Mucosa of descending colon (tissue), 3 donors: Measurements from ENCODE around the gene BAIAP2L2. TPM values are rescaled to one million over a fixed set of nuclear protein-coding genes. Genes with fewer than 3 reads are reported as not detected.

Experiments
- ATAC-seq: fragments of 200-7000 bp; cut with Tn5 transposase; one replicate; pipeline ENCODE4 v1.9.1; 2020; ENCODE audit warnings: mild to moderate bottlenecking, moderate library complexity
- DNase-seq, 3 donors: peaks; one replicate each; pipeline ENCODE4 v3.0.0-alpha.2; 2020
- H3K36me3 ChIP-seq: fragments of 200-600 bp; one replicate; pipeline ENCODE4 v1.8.0; 2021; ENCODE audit warnings: low read depth, mild to moderate bottlenecking
- H3K4me1 ChIP-seq: fragments of 200-600 bp; one replicate; pipeline ENCODE4 v1.8.0; 2021; ENCODE audit warnings: low read depth, mild to moderate bottlenecking
- H3K4me3 ChIP-seq: fragments of 200-600 bp; one replicate; pipeline ENCODE4 v1.8.0; 2021; ENCODE audit warnings: mild to moderate bottlenecking
- H3K9me3 ChIP-seq: fragments of 200-600 bp; one replicate; pipeline ENCODE4 v1.8.0; 2021; ENCODE audit warnings: mild to moderate bottlenecking
- CTCF ChIP-seq: fragments of 200-600 bp; IDR thresholded peaks from one replicate; pipeline ENCODE4 v1.8.0; 2022; ENCODE audit warnings: antibody characterized with exemption, mild to moderate bottlenecking
- intact Hi-C, 2 donors: fragments of 100-400 bp; cut with DNase I in 1 of 2; cut with micrococcal nuclease in 1 of 2; formaldehyde crosslinking; loops; one replicate each; pipeline versions ENCODE4 v1.11.0 to v1.11.1; 2022; cut with DNase I, micrococcal nuclease
- total RNA-seq, 3 donors: library from RNA; stranded (reverse); fragmentation: NEBNext Ultra II Directional in 2 of 3; extraction: Animal tissue kit (Norgen Biotek cat#: 25700) in 2 of 3; gene quantifications; one replicate each; pipeline versions ENCODE4 v1.2.1 to v1.2.4, GENCODE V29; 2021 to 2023
- donor health status: DM: no; HTN: no; CAD: no; lungs with moderate emphysema.
- donor health status: DM: no; HTN: no; CAD: no.
- donor health status: DM: no; HTN: yes; CAD: no.

Gene BAIAP2L2
- total RNA-seq, 3 donors from 2014 or later = 33.9 to 92.3 (median 63.7) TPM

- peak; percentile 93 for ATAC-seq
- intact Hi-C loops = no loop called here
- Histone ChIP-seq H3K9me3 (no peaks in the 10 kb centered on the region), H3K36me3 (no peaks in the 10 kb centered on the region), H3K4me1 (peaks cover 5% of the 10 kb centered on the region), H3K4me3 (peak within 1 kb of the TSS; percentile 38)
- DNase-seq = peak; percentile 85 to 90 (median 88)
- no peak for TF ChIP-seq CTCF
Observed at GRCh38 chr22:38056969-38057891, 53.3 kb downstream of the BAIAP2L2 start, which contains the start of gene PICK1. PICK1 (plus strand) TSS chr22:38057404; CDS start chr22:38057810, 406 bp downstream.

- DNase-seq (peak; percentile 80 to 81 (median 81)), ATAC-seq (peak; percentile 79)
- H3K9me3 ChIP-seq = no peaks in the 10 kb centered on the region
- intact Hi-C loops = no loop called here
- no peak overlapping the region for H3K4me3 ChIP-seq
- peak; percentile 83 for TF ChIP-seq CTCF
- no peaks in the 10 kb centered on the region for H3K36me3 ChIP-seq
- H3K4me1 ChIP-seq = no peaks in the 10 kb centered on the region
Observed at GRCh38 chr22:38051900-38052862, 58.3 kb downstream of the BAIAP2L2 start.

DNA sequence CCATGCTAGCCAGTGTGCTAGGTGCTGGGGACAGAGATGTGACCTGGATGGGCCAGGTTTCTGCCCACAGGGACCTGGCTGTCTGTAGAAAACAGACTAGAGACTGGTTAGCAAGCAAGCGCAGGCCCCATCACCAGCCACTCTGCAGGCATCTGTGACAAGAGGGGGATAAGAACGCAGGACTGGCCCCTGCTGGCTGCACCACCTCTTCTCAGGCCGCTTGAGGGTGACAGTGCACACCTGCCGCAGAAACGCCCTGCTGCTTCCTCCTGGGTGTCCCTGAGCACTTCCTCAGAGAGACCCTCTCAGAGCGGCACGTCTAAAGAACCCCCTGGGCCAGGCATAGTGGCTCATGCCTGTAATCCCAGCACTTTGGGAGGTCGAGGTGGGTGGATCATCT, 59.2 kb downstream of the BAIAP2L2 start:
- intact Hi-C loops = no loop called here
- H3K4me3 ChIP-seq = no peak overlapping the region
- DNase-seq = no peak
- ATAC-seq = no peak
- H3K4me1 ChIP-seq = no peaks in the 10 kb centered on the region
- no peak for TF ChIP-seq CTCF
- no peaks in the 10 kb centered on the region for H3K9me3 ChIP-seq
- H3K36me3 ChIP-seq = no peaks in the 10 kb centered on the region

DNA sequence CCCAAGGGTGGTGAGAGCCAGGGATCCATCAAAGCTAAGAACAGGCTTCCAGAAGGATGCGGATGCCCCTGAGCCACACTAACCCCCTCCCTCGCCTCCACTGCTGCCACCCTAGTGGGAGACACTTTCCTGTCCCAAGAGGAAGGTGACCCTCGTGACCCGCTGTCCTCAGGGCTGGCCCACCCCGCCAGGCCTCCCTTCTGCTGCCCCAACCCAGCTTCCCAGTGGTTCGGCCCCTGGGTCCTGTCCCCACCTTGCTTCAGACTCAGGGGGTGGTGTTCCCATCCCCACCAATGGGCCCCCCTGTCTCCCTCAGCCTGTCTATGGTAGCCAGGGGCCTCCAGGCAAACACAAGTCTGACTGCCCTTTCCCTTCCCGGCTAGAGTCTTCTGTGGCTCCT, 59.8 kb downstream of the BAIAP2L2 start:
- no peaks in the 10 kb centered on the region for H3K36me3 ChIP-seq
- ATAC-seq = no peak
- no peaks in the 10 kb centered on the region for H3K9me3 ChIP-seq
- TF ChIP-seq CTCF = no peak
- no peak overlapping the region for H3K4me3 ChIP-seq
- no peaks in the 10 kb centered on the region for H3K4me1 ChIP-seq
- intact Hi-C loops = no loop called here
- DNase-seq = no peak

DNA sequence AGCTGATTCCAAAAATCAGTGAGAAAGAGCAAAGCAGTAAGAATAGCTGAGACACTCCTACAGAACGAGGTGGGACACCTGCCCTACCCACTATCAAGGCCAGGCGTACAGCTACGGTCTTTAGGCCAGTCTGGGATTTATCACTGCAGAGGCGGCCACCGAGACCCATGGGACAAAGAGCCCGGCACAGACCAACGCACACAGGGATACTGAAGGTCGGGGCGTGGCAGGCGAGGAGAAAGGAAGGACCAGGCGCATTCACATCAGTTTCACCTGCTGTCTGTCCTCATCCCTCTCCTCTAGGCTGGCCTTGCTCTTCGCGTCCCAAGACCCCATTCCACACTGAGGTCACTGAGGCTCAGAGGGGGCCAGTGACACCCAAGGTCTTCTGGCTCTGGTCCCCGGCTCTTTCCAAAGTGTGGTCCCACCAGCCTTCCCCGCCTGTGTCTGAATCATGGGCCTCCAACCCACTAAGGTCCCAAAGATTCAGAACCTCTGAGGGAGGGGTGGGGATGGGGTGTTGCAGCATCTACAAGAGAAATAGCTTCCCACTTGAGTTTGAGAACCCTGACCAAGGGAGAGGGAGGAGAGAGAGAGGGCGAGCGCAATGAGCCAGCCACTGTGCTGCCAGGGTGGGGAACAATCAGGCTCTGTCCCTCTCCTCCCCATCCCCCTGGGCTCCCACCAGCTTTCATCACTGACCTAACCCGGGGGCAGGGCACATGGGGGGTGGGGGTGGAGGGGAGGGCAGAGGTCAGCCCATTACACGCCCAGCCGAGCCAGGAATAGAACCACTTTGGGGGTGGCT, 60.5 kb downstream of the BAIAP2L2 start:
- no peak for TF ChIP-seq CTCF
- intact Hi-C loops = no loop called here

More for the DNA sequence above, 60.5 kb downstream of the BAIAP2L2 start:
- no peaks in the 10 kb centered on the region for H3K36me3 ChIP-seq
- DNase-seq (no peak), ATAC-seq (no peak)
- no peaks in the 10 kb centered on the region for H3K9me3 ChIP-seq
- H3K4me3 ChIP-seq = no peak overlapping the region
- no peaks in the 10 kb centered on the region for H3K4me1 ChIP-seq
